K562 (cell line): ENCODE data around the gene PHAX. TPM values are rescaled to one million over a fixed set of nuclear protein-coding genes. Genes with fewer than 3 reads are reported as not detected.

ENCODE experiments used
- CC2D1A ChIP-seq: fragments of 450-650 bp; IDR thresholded peaks from 2 replicates; pipeline ENCODE4 v1.6.1; 2017; ENCODE audit warnings: mild to moderate bottlenecking
- CEBPG ChIP-seq, 3 experiments: fragments of 200-800 bp in 1 of 3; sonication (Bioruptor generic) in 1 of 3; sonication (generic) in 1 of 3; formaldehyde crosslinking in 1 of 3; IDR thresholded peaks in 2 of 3; conservative IDR thresholded peaks in 1 of 3; 2 replicates each; pipeline versions ENCODE4 v1.6.1 to v1.8.0; 2016 to 2022; ENCODE audit warnings: missing compliant biosample characterization in 2 of 3, missing genetic modification characterization in 2 of 3, mild to moderate bottlenecking in 1 of 3, missing genetic modification reagents in 1 of 3
- COPS2 ChIP-seq: fragments of 450-650 bp; conservative IDR thresholded peaks from 2 replicates; pipeline ENCODE4 v1.6.1; 2016; ENCODE audit warnings: mild to moderate bottlenecking, moderate library complexity
- CTBP1 ChIP-seq: fragments of 450-650 bp; IDR thresholded peaks from 2 replicates; pipeline ENCODE4 v1.6.1; 2016; ENCODE audit warnings: borderline replicate concordance
- GTF3C2 ChIP-seq: IDR thresholded peaks from 3 replicates; pipeline ENCODE4 v1.6.1; 2011; ENCODE audit warnings: borderline replicate concordance, mild to moderate bottlenecking, moderate library complexity; ENCODE audit not compliant: insufficient read length; ENCODE audit errors: extremely low read depth
- JUN ChIP-seq, 2 experiments: sonication (generic) in 1 of 2; formaldehyde crosslinking in 1 of 2; IDR thresholded peaks; 2 replicates each; pipeline versions ENCODE4 v1.6.1 to v1.8.0; 2012 to 2022; ENCODE audit warnings: borderline replicate concordance in 2 of 2, mild to moderate bottlenecking in 2 of 2, improper control_type of control experiment in 1 of 2, low read depth in 1 of 2, low read length in 1 of 2, missing genetic modification reagents in 1 of 2
- RCOR1 ChIP-seq, 2 experiments: IDR thresholded peaks; 2 replicates each; pipeline ENCODE4 v1.6.1; 2012; ENCODE audit warnings: low read depth in 2 of 2, low read length in 2 of 2, borderline replicate concordance in 1 of 2, improper control_type of control experiment in 1 of 2
- RHOXF2B ChIP-seq: fragments of 250-450 bp; sonication (Bioruptor Pico); conservative IDR thresholded peaks from 2 replicates; pipeline ENCODE4 v1.5.1; 2021
- SOX6 ChIP-seq: fragments of 450-650 bp; IDR thresholded peaks from 2 replicates; pipeline ENCODE4 v1.6.1; 2014; ENCODE audit warnings: mild to moderate bottlenecking
- SRSF3 ChIP-seq: fragments of 200-400 bp; formaldehyde crosslinking; IDR thresholded peaks from 2 replicates; pipeline ENCODE4 v1.6.1; 2016; ENCODE audit warnings: mild to moderate bottlenecking, low read length, moderate library complexity; ENCODE audit not compliant: insufficient read depth
- TAF15 ChIP-seq: fragments of 200-400 bp; formaldehyde crosslinking; IDR thresholded peaks from 2 replicates; pipeline ENCODE4 v1.6.1; 2017; ENCODE audit warnings: mild to moderate bottlenecking, low read depth, low read length, moderate library complexity
- ZBTB43 ChIP-seq: sonication (generic); formaldehyde crosslinking; IDR thresholded peaks from 2 replicates; pipeline ENCODE4 v1.8.0; 2023; ENCODE audit warnings: mild to moderate bottlenecking, missing genetic modification reagents
- ZFPM2 ChIP-seq: fragments of 250-450 bp; sonication (Bioruptor Pico); IDR thresholded peaks from 2 replicates; pipeline ENCODE4 v1.5.1; 2022; ENCODE audit warnings: mild to moderate bottlenecking
- ZNF586 ChIP-seq: fragments of 450-650 bp; formaldehyde crosslinking; conservative IDR thresholded peaks from 2 replicates; pipeline ENCODE4 v1.4.0; 2020; ENCODE audit warnings: mild to moderate bottlenecking, moderate library complexity
- polyA plus RNA-seq, 8 experiments: library from polyadenylated mRNA; depleted of rRNA in 4 of 8; stranded (reverse) in 5 of 8; unstranded in 3 of 8; fragments of >200 nt; fragmentation: Nextera tagmentation in 2 of 8; fragmentation: Illumina TruSeq in 1 of 8; extraction: Ambion mirVana in 2 of 8; extraction: Trizol in 1 of 8; gene quantifications; 2 replicates each; pipeline versions ENCODE4 v1.2.1 to v1.2.3, GENCODE V29; 2011 to 2014; ENCODE audit warnings: inconsistent platforms in 1 of 8, missing spikeins in 1 of 8
- total RNA-seq, 7 experiments: library from RNA; depleted of rRNA in 6 of 7; stranded (reverse); fragments of >200 nt in 6 of 7; fragmentation: Illumina TruSeq in 2 of 7; extraction: Trizol in 2 of 7; gene quantifications; 2 replicates each; pipeline versions ENCODE4 v1.2.1 to v1.2.3, GENCODE V29; 2011 to 2021; ENCODE audit warnings: low replicate concordance in 1 of 7
- TF ChIP-seq, protein P1 (sequence below): sonication (generic); formaldehyde crosslinking; IDR thresholded peaks from 2 replicates; pipeline ENCODE4 v1.8.0; 2023; ENCODE audit warnings: missing genetic modification reagents, mild to moderate bottlenecking, borderline replicate concordance
- TF ChIP-seq, protein P2 (sequence below): sonication (generic); formaldehyde crosslinking; IDR thresholded peaks from 2 replicates; pipeline ENCODE4 v1.8.1; 2022; ENCODE audit warnings: missing genetic modification reagents

Gene PHAX
- total and polyA plus RNA-seq, 9 of the 15 experiments (the other 6 are each of a cell fraction or from before 2014, with no cell fraction given), result 20.2 to 59.8 (median 43.5) TPM

DNA sequence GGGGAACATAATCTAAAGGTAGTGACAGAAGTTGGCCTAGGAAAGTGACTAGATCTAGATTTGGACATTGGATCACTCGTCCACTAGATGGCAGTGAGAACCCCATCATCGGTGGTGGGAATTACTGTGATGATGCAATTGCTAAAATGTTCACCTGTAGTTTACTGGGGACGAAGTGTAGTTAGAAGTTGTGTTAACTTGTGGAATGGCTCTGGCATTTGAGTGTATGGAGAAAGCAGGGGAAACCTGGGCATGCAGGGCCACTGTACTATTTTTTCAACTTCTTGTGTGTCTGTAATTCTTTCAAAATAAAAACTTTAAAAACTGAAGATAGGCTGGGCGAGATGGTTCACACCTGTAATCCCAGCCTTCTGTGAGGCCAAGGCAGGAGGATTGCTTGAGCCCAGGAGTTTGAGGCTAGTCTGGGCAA lies 75.5 kb downstream of the PHAX start (continued):
- TF ChIP-seq GTF3C2 (no peak), JUN (IDR thresholded peaks at IDR 0.05; ENCODE audit: borderline replicate concordance, low read depth, low read length) (peak; percentile 73; the same call in 1 of the 2 replicates), JUN (CRISPR knock-in tag; IDR thresholded peaks at IDR 0.05; ENCODE audit: borderline replicate concordance) (no peak), SRSF3 (no peak), CC2D1A (peak; percentile 73), RHOXF2B (CRISPR knock-in tag) (no peak), CEBPG (CRISPR knock-in tag; IDR thresholded peaks at IDR 0.05) (peak; percentile 98), CEBPG (tag; conservative IDR thresholded peaks at IDR 0.05 in 1 of 2, IDR thresholded peaks at IDR 0.05 in 1 of 2) (peak; percentile 97 to 100), ZNF586 (no peak), RCOR1 (IDR thresholded peaks at IDR 0.05; ENCODE audit: borderline replicate concordance in 1 of 2, low read depth in 2 of 2, low read length in 2 of 2) (peak in 1 of 2 experiments; percentile 58; a peak in 1 of 4 replicates), COPS2 (no peak), TAF15 (no peak), ZBTB43 (no peak), CTBP1 (peak; percentile 69; the same call in 1 of the 2 replicates), ZFPM2 (CRISPR knock-in tag) (no peak), SOX6 (no peak)
- TF ChIP-seq, protein P1, sequence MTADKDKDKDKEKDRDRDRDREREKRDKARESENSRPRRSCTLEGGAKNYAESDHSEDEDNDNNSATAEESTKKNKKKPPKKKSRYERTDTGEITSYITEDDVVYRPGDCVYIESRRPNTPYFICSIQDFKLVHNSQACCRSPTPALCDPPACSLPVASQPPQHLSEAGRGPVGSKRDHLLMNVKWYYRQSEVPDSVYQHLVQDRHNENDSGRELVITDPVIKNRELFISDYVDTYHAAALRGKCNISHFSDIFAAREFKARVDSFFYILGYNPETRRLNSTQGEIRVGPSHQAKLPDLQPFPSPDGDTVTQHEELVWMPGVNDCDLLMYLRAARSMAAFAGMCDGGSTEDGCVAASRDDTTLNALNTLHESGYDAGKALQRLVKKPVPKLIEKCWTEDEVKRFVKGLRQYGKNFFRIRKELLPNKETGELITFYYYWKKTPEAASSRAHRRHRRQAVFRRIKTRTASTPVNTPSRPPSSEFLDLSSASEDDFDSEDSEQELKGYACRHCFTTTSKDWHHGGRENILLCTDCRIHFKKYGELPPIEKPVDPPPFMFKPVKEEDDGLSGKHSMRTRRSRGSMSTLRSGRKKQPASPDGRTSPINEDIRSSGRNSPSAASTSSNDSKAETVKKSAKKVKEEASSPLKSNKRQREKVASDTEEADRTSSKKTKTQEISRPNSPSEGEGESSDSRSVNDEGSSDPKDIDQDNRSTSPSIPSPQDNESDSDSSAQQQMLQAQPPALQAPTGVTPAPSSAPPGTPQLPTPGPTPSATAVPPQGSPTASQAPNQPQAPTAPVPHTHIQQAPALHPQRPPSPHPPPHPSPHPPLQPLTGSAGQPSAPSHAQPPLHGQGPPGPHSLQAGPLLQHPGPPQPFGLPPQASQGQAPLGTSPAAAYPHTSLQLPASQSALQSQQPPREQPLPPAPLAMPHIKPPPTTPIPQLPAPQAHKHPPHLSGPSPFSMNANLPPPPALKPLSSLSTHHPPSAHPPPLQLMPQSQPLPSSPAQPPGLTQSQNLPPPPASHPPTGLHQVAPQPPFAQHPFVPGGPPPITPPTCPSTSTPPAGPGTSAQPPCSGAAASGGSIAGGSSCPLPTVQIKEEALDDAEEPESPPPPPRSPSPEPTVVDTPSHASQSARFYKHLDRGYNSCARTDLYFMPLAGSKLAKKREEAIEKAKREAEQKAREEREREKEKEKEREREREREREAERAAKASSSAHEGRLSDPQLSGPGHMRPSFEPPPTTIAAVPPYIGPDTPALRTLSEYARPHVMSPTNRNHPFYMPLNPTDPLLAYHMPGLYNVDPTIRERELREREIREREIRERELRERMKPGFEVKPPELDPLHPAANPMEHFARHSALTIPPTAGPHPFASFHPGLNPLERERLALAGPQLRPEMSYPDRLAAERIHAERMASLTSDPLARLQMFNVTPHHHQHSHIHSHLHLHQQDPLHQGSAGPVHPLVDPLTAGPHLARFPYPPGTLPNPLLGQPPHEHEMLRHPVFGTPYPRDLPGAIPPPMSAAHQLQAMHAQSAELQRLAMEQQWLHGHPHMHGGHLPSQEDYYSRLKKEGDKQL (CRISPR knock-in tag), result no peak
- TF ChIP-seq, protein P2, sequence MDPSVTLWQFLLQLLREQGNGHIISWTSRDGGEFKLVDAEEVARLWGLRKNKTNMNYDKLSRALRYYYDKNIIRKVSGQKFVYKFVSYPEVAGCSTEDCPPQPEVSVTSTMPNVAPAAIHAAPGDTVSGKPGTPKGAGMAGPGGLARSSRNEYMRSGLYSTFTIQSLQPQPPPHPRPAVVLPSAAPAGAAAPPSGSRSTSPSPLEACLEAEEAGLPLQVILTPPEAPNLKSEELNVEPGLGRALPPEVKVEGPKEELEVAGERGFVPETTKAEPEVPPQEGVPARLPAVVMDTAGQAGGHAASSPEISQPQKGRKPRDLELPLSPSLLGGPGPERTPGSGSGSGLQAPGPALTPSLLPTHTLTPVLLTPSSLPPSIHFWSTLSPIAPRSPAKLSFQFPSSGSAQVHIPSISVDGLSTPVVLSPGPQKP (CRISPR knock-in tag), result no peak
